ENCODE measurements around the gene YKT6.

GRCh38 chr7:44197474-44197873 lies 3.3 kb upstream of the YKT6 start:
- TF ChIP-seq POLR2A (IDR thresholded peaks at IDR 0.05; ENCODE audit: low read length): no peak
- TF ChIP-seq GATA1 (IDR thresholded peaks at IDR 0.05; ENCODE audit: low read depth, low read length): no peak
